ENCODE measurements around the gene TMTC1. TPM values are rescaled to one million over a fixed set of nuclear protein-coding genes. Genes with fewer than 3 reads are reported as not detected.

The TMTC1 gene
- total RNA-seq = 2.5 and 7.8 TPM in 2 replicates

DNA sequence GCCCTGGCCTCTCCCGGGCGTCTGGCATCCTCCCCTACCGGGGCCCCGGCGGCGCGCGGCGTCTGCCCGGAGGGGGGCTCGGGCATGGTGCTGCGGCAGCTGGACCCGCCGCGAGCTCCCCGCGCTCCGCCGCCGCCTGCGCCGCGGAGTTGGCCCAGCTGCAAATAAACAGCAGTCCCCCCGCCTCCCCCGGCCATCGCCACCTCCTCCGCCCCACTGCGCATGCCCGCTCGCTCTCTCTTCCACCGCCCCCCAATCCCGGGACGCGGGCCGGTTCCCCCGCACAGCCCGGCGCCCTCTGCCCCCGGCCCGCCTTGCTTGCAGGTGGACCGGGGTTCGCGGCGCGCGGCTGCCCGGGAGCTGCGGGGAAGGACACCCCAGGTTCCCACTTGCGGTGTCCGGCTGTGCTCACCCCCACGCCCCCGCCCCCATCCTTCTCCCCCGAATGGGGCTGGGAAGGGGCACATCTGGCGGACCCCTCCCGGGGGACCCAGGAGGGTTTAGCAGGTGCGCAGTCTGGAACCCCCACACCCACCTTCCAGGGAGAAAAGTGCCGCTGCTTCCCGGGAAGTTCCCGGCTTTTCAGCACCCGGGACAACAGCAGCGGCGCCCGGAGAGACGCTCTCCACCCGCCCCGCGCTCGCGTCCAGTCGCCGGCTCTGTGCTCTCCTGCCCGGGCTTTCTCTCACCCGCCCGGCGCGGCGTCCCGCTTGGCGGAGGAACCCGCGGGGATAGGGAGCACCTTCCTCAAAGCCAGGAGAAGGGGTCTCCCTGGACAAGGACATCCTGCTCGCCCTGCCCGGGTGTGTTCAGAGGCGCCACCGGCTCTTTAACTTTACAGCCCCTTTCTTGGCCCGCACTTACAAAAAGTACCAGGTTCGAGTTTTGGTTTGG is at the start of gene TMTC1:
Gene TMTC1, minus strand, starts transcription at position 170 of the 894 bp plus-strand sequence. CDS start 191 bp downstream, outside the sequence.

DNA sequence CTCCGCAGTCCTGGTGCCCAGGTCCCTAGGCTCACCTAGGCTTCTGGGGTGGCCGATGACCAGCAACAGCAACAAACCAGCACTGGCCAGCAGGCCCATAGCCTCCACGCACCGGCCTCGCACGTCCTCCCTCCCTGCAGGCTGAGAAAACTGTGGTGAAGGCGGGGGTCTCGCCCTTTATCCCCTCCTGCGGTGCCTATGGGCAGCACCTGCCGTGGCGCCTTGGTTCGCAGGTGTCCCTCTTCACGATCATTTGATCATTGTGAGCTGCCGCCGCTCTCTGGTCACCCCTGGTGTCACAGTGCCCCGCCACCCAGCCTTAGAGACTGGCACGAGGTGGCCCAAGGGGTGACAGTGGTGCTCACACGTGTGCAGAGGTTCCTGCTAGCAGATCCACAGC is 286.2 kb downstream of the TMTC1 start, which contains the start of gene OVCH1:
Gene OVCH1, minus strand, starts transcription at position 99 of the 400 bp plus-strand sequence. Its CDS starts 0 bp downstream, at position 99.

Data from bladder microvascular endothelial cell (primary cell).